Muscle of leg (tissue), 11 donors: Measurements from ENCODE around the gene ZNF428. TPM values are rescaled to one million over a fixed set of nuclear protein-coding genes. Genes with fewer than 3 reads are reported as not detected.

Experiments
- DNase-seq: peaks from one replicate; pipeline ENCODE4 v3.0.0; 2013
- H3K27ac ChIP-seq: one replicate; pipeline ENCODE4 v1.5.1; 2013; ENCODE audit warnings: mild to moderate bottlenecking, low read length, control low read depth
- H3K27me3 ChIP-seq: one replicate; pipeline ENCODE4 v1.6.1; 2013; ENCODE audit warnings: low read length; ENCODE audit not compliant: control insufficient read depth, insufficient read depth
- H3K36me3 ChIP-seq: one replicate; pipeline ENCODE4 v1.6.1; 2013; ENCODE audit warnings: low read length; ENCODE audit not compliant: control insufficient read depth, insufficient read depth
- H3K4me1 ChIP-seq: one replicate; pipeline ENCODE4 v1.6.1; 2013; ENCODE audit warnings: low read length; ENCODE audit not compliant: control insufficient read depth, insufficient read depth
- H3K4me3 ChIP-seq: one replicate; pipeline ENCODE4 v1.5.1; 2013; ENCODE audit warnings: low read length, control low read depth
- H3K9me3 ChIP-seq: replicated peaks from 2 replicates; pipeline ENCODE4 v1.6.1; 2013; ENCODE audit warnings: low read depth, low read length; ENCODE audit not compliant: control insufficient read depth
- WGBS: methylation state at CpG from one replicate; pipeline ENCODE4 v1.1.5; 2013; ENCODE audit warnings: missing lambda C conversion rate; ENCODE audit not compliant: insufficient coverage; 5-methylcytosine and 5-hydroxymethylcytosine counted together
- polyA plus RNA-seq, 8 donors: library from polyadenylated mRNA; unstranded; fragments of 120-200 nt; gene quantifications; one replicate each; pipeline versions ENCODE4 v1.2.1 to v1.2.3, GENCODE V29; 2013; ENCODE audit warnings: inconsistent platforms in 1 of 8, low replicate concordance in 1 of 8; ENCODE audit not compliant: insufficient read length in 8 of 8, insufficient read depth in 1 of 8
- total RNA-seq: library from RNA; stranded (reverse); fragments of 120-200 nt; gene quantifications from one replicate; pipeline ENCODE4 v1.2.4, GENCODE V29; 2013

Gene ZNF428
- total and polyA plus RNA-seq, 9 donors = 55.9 to 80.5 (median 71.7) TPM

- no peak for DNase-seq
- peaks cover 5% of the 10 kb centered on the region for H3K4me1 ChIP-seq
- H3K4me3 ChIP-seq = no peak overlapping the region
- H3K27ac ChIP-seq = no peak overlapping the region
- no peaks in the 10 kb centered on the region for H3K9me3 ChIP-seq
- H3K27me3 ChIP-seq = no peaks in the 10 kb centered on the region
- peaks cover 35% of the 10 kb centered on the region for H3K36me3 ChIP-seq
- 93% methylated on average over 1 of the region's 2 CpGs for WGBS
Measured at GRCh38 chr19:43586346-43586745, 33.1 kb downstream of the ZNF428 start.

- Histone ChIP-seq H3K36me3 (peaks cover 17% of the 10 kb centered on the region), H3K27ac (no peak overlapping the region), H3K4me3 (no peak overlapping the region), H3K27me3 (no peaks in the 10 kb centered on the region), H3K9me3 (no peaks in the 10 kb centered on the region), H3K4me1 (peaks cover 15% of the 10 kb centered on the region)
- WGBS = no CpG with 5 or more reads among the region's 1 CpG
- DNase-seq = no peak
Measured at GRCh38 chr19:43584484-43584883, 34.9 kb downstream of the ZNF428 start.

GRCh38 chr19:43582495-43582894 lies 36.9 kb downstream of the ZNF428 start:
- 86% methylated on average over 1 of the region's 2 CpGs for WGBS
- Histone ChIP-seq H3K27ac (no peak overlapping the region), H3K36me3 (peaks cover 12% of the 10 kb centered on the region), H3K27me3 (no peaks in the 10 kb centered on the region), H3K4me1 (peaks cover 15% of the 10 kb centered on the region), H3K9me3 (no peaks in the 10 kb centered on the region), H3K4me3 (no peak overlapping the region)
- DNase-seq = no peak

GRCh38 chr19:43581467-43581866 lies 38.0 kb downstream of the ZNF428 start:
- Histone ChIP-seq H3K4me3 (peak overlapping the region; percentile 67), H3K27me3 (no peaks in the 10 kb centered on the region), H3K27ac (no peak overlapping the region), H3K4me1 (peaks cover 17% of the 10 kb centered on the region), H3K36me3 (peaks cover 10% of the 10 kb centered on the region), H3K9me3 (no peaks in the 10 kb centered on the region)
- DNase-seq = no peak
- WGBS = 80% methylated on average over 7 of the region's 7 CpGs

- Histone ChIP-seq H3K27ac (no peak overlapping the region), H3K9me3 (no peaks in the 10 kb centered on the region), H3K27me3 (no peaks in the 10 kb centered on the region), H3K4me3 (no peak overlapping the region), H3K36me3 (peaks cover 7% of the 10 kb centered on the region), H3K4me1 (peaks cover 30% of the 10 kb centered on the region)
- no peak for DNase-seq
- 84% methylated on average over 3 of the region's 3 CpGs for WGBS
Measured at GRCh38 chr19:43578787-43579186, 40.6 kb downstream of the ZNF428 start.

GRCh38 chr19:43575955-43576878 lies 43.2 kb downstream of the ZNF428 start:
- Histone ChIP-seq H3K4me1 (peaks cover 24% of the 10 kb centered on the region), H3K27me3 (no peaks in the 10 kb centered on the region), H3K4me3 (peak overlapping the region; percentile 96), H3K36me3 (peaks cover 20% of the 10 kb centered on the region), H3K9me3 (no peaks in the 10 kb centered on the region), H3K27ac (peak overlapping the region; percentile 85)
- no peak for DNase-seq
- 78% methylated on average over 26 of the region's 37 CpGs for WGBS

GRCh38 chr19:43575156-43575950 lies 44.1 kb downstream of the ZNF428 start, which contains the start of the genes PINLYP and XRCC1:
TSS of gene PINLYP (plus strand) at chr19:43575801. CDS start at chr19:43577192, 1,391 bp downstream.
TSS of gene XRCC1 (minus strand) at chr19:43575527. CDS start at chr19:43575458, 69 bp downstream.
- Histone ChIP-seq H3K9me3 (no peaks in the 10 kb centered on the region), H3K27me3 (no peaks in the 10 kb centered on the region), H3K4me1 (peaks cover 20% of the 10 kb centered on the region), H3K4me3 (peak within 1 kb of the TSS; percentile 96), H3K27ac (peak within 1 kb of the TSS; percentile 92), H3K36me3 (peaks cover 20% of the 10 kb centered on the region)
- DNase-seq = peak; percentile 100
- 0% methylated on average over 21 of the region's 51 CpGs for WGBS

- peak overlapping the region; percentile 92 for H3K27ac ChIP-seq
- 24% methylated on average over 10 of the region's 12 CpGs for WGBS
Measured at GRCh38 chr19:43574424-43575155, 44.8 kb downstream of the ZNF428 start.

GRCh38 chr19:43572171-43572588 lies 47.2 kb downstream of the ZNF428 start:
- Histone ChIP-seq H3K4me1 (peaks cover 15% of the 10 kb centered on the region), H3K4me3 (no peak overlapping the region), H3K27ac (no peak overlapping the region), H3K27me3 (no peaks in the 10 kb centered on the region), H3K9me3 (no peaks in the 10 kb centered on the region), H3K36me3 (peaks cover 20% of the 10 kb centered on the region)
- DNase-seq = no peak
- 100% methylated on average over 1 of the region's 3 CpGs for WGBS

More at GRCh38 chr19:43574424-43575155, 44.8 kb downstream of the ZNF428 start:
- peak overlapping the region; percentile 96 for H3K4me3 ChIP-seq
- peaks cover 15% of the 10 kb centered on the region for H3K4me1 ChIP-seq
- H3K9me3 ChIP-seq = no peaks in the 10 kb centered on the region
- H3K27me3 ChIP-seq = no peaks in the 10 kb centered on the region
- no peak for DNase-seq
- H3K36me3 ChIP-seq = peaks cover 20% of the 10 kb centered on the region
